CD14-positive monocyte (primary cell): Measurements from ENCODE around the gene SLC28A3. TPM values are rescaled to one million over a fixed set of nuclear protein-coding genes. Genes with fewer than 3 reads are reported as not detected.

Source experiments
- DNase-seq, 3 donors: peaks; one replicate each; pipeline ENCODE4 v3.0.0-alpha.2; 2011 to 2022
- H2AFZ ChIP-seq: 2 replicates; pipeline ENCODE4 v1.6.0; 2012; ENCODE audit warnings: mild to moderate bottlenecking, low read depth, low read length, inconsistent platforms; ENCODE audit not compliant: insufficient read depth, poor library complexity, severe bottlenecking
- H3K27ac ChIP-seq, 2 donors: 1 replicate in 1 of 2; 2 replicates in 1 of 2; pipeline ENCODE4 v1.5.1; 2012 to 2013; ENCODE audit warnings: low read length in 2 of 2, control low read depth in 1 of 2, inconsistent platforms in 1 of 2, low read depth in 1 of 2, mild to moderate bottlenecking in 1 of 2
- H3K27me3 ChIP-seq, 2 donors: one replicate each; pipeline versions ENCODE4 v1.6.0 to v1.6.1; 2011 to 2013; ENCODE audit warnings: low read length in 2 of 2; ENCODE audit not compliant: control insufficient read depth in 2 of 2, insufficient read depth in 2 of 2
- H3K36me3 ChIP-seq, 2 donors: replicated peaks in 1 of 2; 1 replicate in 1 of 2; 2 replicates in 1 of 2; pipeline versions ENCODE4 v1.5.1 to v1.6.1; 2012 to 2013; ENCODE audit warnings: low read length in 2 of 2, control low read depth in 1 of 2, inconsistent platforms in 1 of 2, mild to moderate bottlenecking in 1 of 2; ENCODE audit not compliant: insufficient read depth in 2 of 2, control insufficient read depth in 1 of 2
- H3K4me1 ChIP-seq, 2 donors: 1 replicate in 1 of 2; 2 replicates in 1 of 2; pipeline versions ENCODE4 v1.5.1 to v1.6.1; 2012 to 2013; ENCODE audit warnings: low read length in 2 of 2, control low read depth in 1 of 2, inconsistent platforms in 1 of 2, mild to moderate bottlenecking in 1 of 2, moderate library complexity in 1 of 2; ENCODE audit not compliant: insufficient read depth in 2 of 2, control insufficient read depth in 1 of 2
- H3K4me2 ChIP-seq: replicated peaks from 2 replicates; pipeline ENCODE3; 2012; ENCODE audit warnings: low read length, moderate library complexity, mild to moderate bottlenecking; ENCODE audit not compliant: poor library complexity, severe bottlenecking; ENCODE audit errors: extremely low read depth
- H3K4me3 ChIP-seq, 3 experiments: fragments of 200-600 bp in 1 of 3; sonication (generic) in 1 of 3; replicated peaks in 1 of 3; 1 replicate in 2 of 3; 2 replicates in 1 of 3; pipeline ENCODE4 v1.5.1; 2011 to 2013; ENCODE audit warnings: low read length in 3 of 3, mild to moderate bottlenecking in 3 of 3, control low read depth in 2 of 3, low read depth in 2 of 3, inconsistent platforms in 1 of 3, moderate library complexity in 1 of 3
- H3K79me2 ChIP-seq: 2 replicates; pipeline ENCODE4 v1.6.0; 2012; ENCODE audit warnings: mild to moderate bottlenecking, control low read depth, inconsistent platforms, low read length, moderate library complexity; ENCODE audit not compliant: insufficient read depth
- H3K9ac ChIP-seq: 2 replicates; pipeline ENCODE4 v1.6.0; 2017; ENCODE audit warnings: low read length, mild to moderate bottlenecking; ENCODE audit not compliant: insufficient read depth, poor library complexity, severe bottlenecking
- H3K9me3 ChIP-seq, 2 donors: replicated peaks in 1 of 2; 1 replicate in 1 of 2; 2 replicates in 1 of 2; pipeline versions ENCODE4 v1.5.1 to v1.6.1; 2012 to 2013; ENCODE audit warnings: low read length in 2 of 2, control low read depth in 1 of 2; ENCODE audit not compliant: control insufficient read depth in 1 of 2, insufficient read depth in 1 of 2
- H4K20me1 ChIP-seq: 2 replicates; pipeline ENCODE4 v1.6.0; 2012; ENCODE audit warnings: mild to moderate bottlenecking, low read length, control low read depth, moderate library complexity; ENCODE audit not compliant: insufficient read depth
- H3K27ac Mint-ChIP-seq, 7 donors: one replicate each; pipeline ENCODE4 v1.8.0; 2020; ENCODE audit warnings: mild to moderate bottlenecking in 7 of 7, mixed read lengths in 7 of 7, moderate library complexity in 6 of 7, inconsistent platforms in 2 of 7
- H3K27me3 Mint-ChIP-seq, 3 donors: one replicate each; pipeline ENCODE4 v1.8.0; 2021 to 2022; ENCODE audit warnings: low read depth in 3 of 3, mild to moderate bottlenecking in 3 of 3, mixed read lengths in 3 of 3, moderate library complexity in 3 of 3, inconsistent platforms in 1 of 3
- H3K36me3 Mint-ChIP-seq, 2 donors: one replicate each; pipeline ENCODE4 v1.8.0; 2020; ENCODE audit warnings: mixed read lengths in 2 of 2, inconsistent platforms in 1 of 2, mild to moderate bottlenecking in 1 of 2
- H3K4me1 Mint-ChIP-seq: one replicate; pipeline ENCODE4 v1.8.0; 2020; ENCODE audit warnings: mild to moderate bottlenecking, mixed read lengths
- H3K4me3 Mint-ChIP-seq, 2 donors: one replicate each; pipeline ENCODE4 v1.8.0; 2020; ENCODE audit warnings: mild to moderate bottlenecking in 2 of 2, mixed read lengths in 2 of 2, moderate library complexity in 1 of 2
- H3K9me3 Mint-ChIP-seq, 7 donors: one replicate each; pipeline ENCODE4 v1.8.0; 2020 to 2022; ENCODE audit warnings: mixed read lengths in 7 of 7, mild to moderate bottlenecking in 6 of 7, moderate library complexity in 6 of 7, inconsistent platforms in 2 of 7
- WGBS: methylation state at CpG from one replicate; pipeline ENCODE4 v1.1.5; 2013; ENCODE audit warnings: missing lambda C conversion rate; ENCODE audit not compliant: insufficient coverage; 5-methylcytosine and 5-hydroxymethylcytosine counted together
- intact Hi-C, 2 donors: fragments of 100-400 bp; cut with micrococcal nuclease; formaldehyde crosslinking; loops; one replicate each; pipeline versions ENCODE4 v1.15.0 to v1.15.1; 2023
- polyA plus RNA-seq, 3 donors: library from polyadenylated mRNA; depleted of rRNA in 1 of 3; unstranded in 2 of 3; stranded (reverse) in 1 of 3; fragments of 300-500 nt in 2 of 3; fragments of >200 nt in 1 of 3; fragmentation: Illumina TruSeq in 2 of 3; gene quantifications; 1 replicate in 2 of 3; 2 replicates in 1 of 3; pipeline ENCODE4 v1.2.3, GENCODE V29; 2012 to 2021
- TF ChIP-seq, protein P1 (sequence below): fragments of 200-600 bp; IDR thresholded peaks from one replicate; pipeline ENCODE4 v1.8.0; 2022; ENCODE audit warnings: antibody characterized with exemption, mild to moderate bottlenecking

The SLC28A3 gene
- polyA plus RNA-seq, 3 donors: 1.9 TPM; not detected in 2

DNA sequence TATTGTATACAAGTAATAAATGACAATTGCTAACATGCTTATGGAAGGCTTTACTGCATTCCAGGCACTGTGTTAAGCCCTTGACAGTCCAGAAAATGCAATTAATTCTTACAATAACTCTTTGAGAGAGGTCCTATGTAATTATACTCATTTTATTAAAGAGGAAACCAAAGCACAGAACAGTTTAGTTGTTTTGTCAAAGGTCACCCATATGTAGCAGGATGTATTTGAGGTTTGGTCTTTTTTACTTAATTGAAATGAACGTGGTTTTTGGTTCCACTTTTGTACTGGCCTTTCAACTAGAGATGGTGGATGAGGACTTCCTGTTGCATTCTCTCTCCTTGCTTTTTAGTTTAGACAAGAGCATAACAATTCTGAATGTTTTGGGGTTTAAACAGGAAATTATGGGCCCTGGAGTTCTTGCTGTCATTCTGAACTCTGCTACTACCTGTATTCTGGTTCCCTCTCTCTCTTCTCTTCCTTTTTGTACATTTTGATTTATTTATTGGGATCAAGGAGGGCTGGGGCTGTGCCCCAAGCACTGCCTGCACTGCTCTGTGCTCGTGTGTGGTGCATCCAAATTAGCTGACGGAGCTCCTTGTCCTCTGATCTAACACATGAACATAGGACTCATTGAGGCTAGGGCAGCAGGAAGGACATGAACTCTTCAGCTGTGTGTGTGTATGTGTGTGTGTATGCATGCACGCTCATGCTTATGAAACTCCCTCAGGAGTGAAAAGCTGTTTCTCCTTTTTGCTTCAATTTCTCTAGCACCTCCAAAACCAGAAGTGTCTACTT lies 47.4 kb downstream of the SLC28A3 start:
- H3K27ac ChIP-seq: peak overlapping the region; percentile 74 to 80

DNA sequence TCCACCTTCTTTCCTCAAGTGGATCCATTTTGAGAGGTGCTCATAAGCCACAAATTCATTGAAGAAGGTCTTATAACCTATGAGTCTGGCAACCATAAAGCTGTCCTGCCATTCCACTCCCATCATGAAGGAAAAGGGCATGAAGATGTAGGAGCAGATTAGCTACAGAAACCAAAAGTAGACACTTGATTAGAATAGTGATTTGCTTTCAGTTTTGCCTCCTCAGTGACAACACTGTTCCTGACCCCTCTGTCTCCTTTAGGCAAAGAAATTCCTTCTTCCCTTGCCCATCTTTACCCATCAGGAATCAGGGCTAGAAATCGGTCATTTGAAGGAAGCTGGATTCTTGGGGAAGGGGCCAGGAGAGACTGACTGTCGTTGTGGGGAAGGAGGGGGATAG lies 55.2 kb downstream of the SLC28A3 start:
- Histone ChIP-seq H3K27ac (no peak overlapping the region), H3K9ac (no peak overlapping the region), H4K20me1 (no peaks in the 10 kb centered on the region), H3K27me3 (no peaks in the 10 kb centered on the region), H2AFZ (no peak overlapping the region), H3K79me2 (no peaks in the 10 kb centered on the region), H3K36me3 (no peaks in the 10 kb centered on the region), H3K4me2 (no peak overlapping the region), H3K9me3 (no peaks in the 10 kb centered on the region), H3K4me1 (no peaks in the 10 kb centered on the region), H3K4me3 (no peak overlapping the region)
- peaks cover 4% of the 10 kb centered on the region for H3K4me1 Mint-ChIP-seq
- H3K27me3 Mint-ChIP-seq: peaks cover 0 to 4% (median 3%) of the 10 kb centered on the region in 3 donors
- H3K4me3 Mint-ChIP-seq: no peak overlapping the region
- H3K9me3 Mint-ChIP-seq: peaks cover 0 to 2% (median 0%) of the 10 kb centered on the region in 7 donors
- no peak overlapping the region for H3K27ac Mint-ChIP-seq
- 100% methylated on average over 1 of the region's 2 CpGs for WGBS
- DNase-seq: no peak
- TF ChIP-seq, protein P1, sequence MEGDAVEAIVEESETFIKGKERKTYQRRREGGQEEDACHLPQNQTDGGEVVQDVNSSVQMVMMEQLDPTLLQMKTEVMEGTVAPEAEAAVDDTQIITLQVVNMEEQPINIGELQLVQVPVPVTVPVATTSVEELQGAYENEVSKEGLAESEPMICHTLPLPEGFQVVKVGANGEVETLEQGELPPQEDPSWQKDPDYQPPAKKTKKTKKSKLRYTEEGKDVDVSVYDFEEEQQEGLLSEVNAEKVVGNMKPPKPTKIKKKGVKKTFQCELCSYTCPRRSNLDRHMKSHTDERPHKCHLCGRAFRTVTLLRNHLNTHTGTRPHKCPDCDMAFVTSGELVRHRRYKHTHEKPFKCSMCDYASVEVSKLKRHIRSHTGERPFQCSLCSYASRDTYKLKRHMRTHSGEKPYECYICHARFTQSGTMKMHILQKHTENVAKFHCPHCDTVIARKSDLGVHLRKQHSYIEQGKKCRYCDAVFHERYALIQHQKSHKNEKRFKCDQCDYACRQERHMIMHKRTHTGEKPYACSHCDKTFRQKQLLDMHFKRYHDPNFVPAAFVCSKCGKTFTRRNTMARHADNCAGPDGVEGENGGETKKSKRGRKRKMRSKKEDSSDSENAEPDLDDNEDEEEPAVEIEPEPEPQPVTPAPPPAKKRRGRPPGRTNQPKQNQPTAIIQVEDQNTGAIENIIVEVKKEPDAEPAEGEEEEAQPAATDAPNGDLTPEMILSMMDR: no peak
- peaks cover 0 to 3% of the 10 kb centered on the region in 2 donors for H3K36me3 Mint-ChIP-seq
- intact Hi-C loops: no loop called here

More for the DNA sequence above, 47.4 kb downstream of the SLC28A3 start:
- peak overlapping the region; percentile 87 to 99 (median 97) for H3K27ac Mint-ChIP-seq
- H3K4me1 Mint-ChIP-seq: peaks cover 43% of the 10 kb centered on the region
- no peaks in the 10 kb centered on the region for H4K20me1 ChIP-seq
- peak overlapping the region; percentile 39 for H2AFZ ChIP-seq
- TF ChIP-seq, protein P1: no peak
- H3K79me2 ChIP-seq: no peaks in the 10 kb centered on the region
- peak overlapping the region in 1 of 3 experiments; percentile 31 for H3K4me3 ChIP-seq
- intact Hi-C loops: no loop called here
- no peaks in the 10 kb centered on the region for H3K36me3 ChIP-seq
- H3K4me3 Mint-ChIP-seq: peak overlapping the region; percentile 45 to 74
- no CpG with 5 or more reads among the region's 4 CpGs for WGBS
- H3K36me3 Mint-ChIP-seq: peaks cover 0 to 2% of the 10 kb centered on the region in 2 donors
- peak overlapping the region; percentile 48 for H3K4me2 ChIP-seq
- peak; percentile 55 to 77 (median 61) for DNase-seq
- peaks cover 0 to 2% (median 0%) of the 10 kb centered on the region in 7 donors for H3K9me3 Mint-ChIP-seq
- no peaks in the 10 kb centered on the region for H3K27me3 ChIP-seq
- H3K9me3 ChIP-seq: no peaks in the 10 kb centered on the region
- H3K4me1 ChIP-seq: peaks cover 42 to 46% of the 10 kb centered on the region in 2 donors
- peaks cover 0 to 2% (median under 1%) of the 10 kb centered on the region in 3 donors for H3K27me3 Mint-ChIP-seq
- H3K9ac ChIP-seq: no peak overlapping the region
